GM10847 (cell line): ENCODE measurements around the gene TNRC6B.

Experiments
- POLR2A ChIP-seq: IDR thresholded peaks from 2 replicates; pipeline ENCODE4 v1.6.1; 2011; ENCODE audit not compliant: insufficient read length; ENCODE audit errors: extremely low read depth

The TNRC6B gene

GRCh38 chr22:40181323-40181722 lies 3.6 kb downstream of the TNRC6B start:
- no peak for TF ChIP-seq POLR2A

GRCh38 chr22:40182231-40182835 lies 4.6 kb downstream of the TNRC6B start:
- no peak for TF ChIP-seq POLR2A

- TF ChIP-seq POLR2A: no peak
Measured at GRCh38 chr22:40183029-40183581, 5.4 kb downstream of the TNRC6B start.

- no peak for TF ChIP-seq POLR2A
Measured at GRCh38 chr22:40187389-40187788, 9.7 kb downstream of the TNRC6B start.

GRCh38 chr22:40189997-40190396 lies 12.3 kb downstream of the TNRC6B start:
- no peak for TF ChIP-seq POLR2A

GRCh38 chr22:40190501-40190900 lies 12.8 kb downstream of the TNRC6B start:
- no peak for TF ChIP-seq POLR2A

- no peak for TF ChIP-seq POLR2A
Measured at GRCh38 chr22:40193429-40194421, 16.0 kb downstream of the TNRC6B start.

- TF ChIP-seq POLR2A: no peak
Measured at GRCh38 chr22:40194656-40195055, 16.9 kb downstream of the TNRC6B start.

- no peak for TF ChIP-seq POLR2A
Measured at GRCh38 chr22:40196628-40197360, 19.1 kb downstream of the TNRC6B start.

- no peak for TF ChIP-seq POLR2A
Measured at GRCh38 chr22:40198733-40199132, 21.0 kb downstream of the TNRC6B start.

GRCh38 chr22:40199223-40199622 lies 21.5 kb downstream of the TNRC6B start:
- TF ChIP-seq POLR2A: no peak

GRCh38 chr22:40199852-40200251 lies 22.1 kb downstream of the TNRC6B start:
- TF ChIP-seq POLR2A: no peak

- TF ChIP-seq POLR2A: no peak
Measured at GRCh38 chr22:40200795-40201530, 23.2 kb downstream of the TNRC6B start.

- no peak for TF ChIP-seq POLR2A
Measured at GRCh38 chr22:40202225-40202944, 24.7 kb downstream of the TNRC6B start.
